GM18517 (cell line): Measurements from ENCODE around the gene RNF208.
"Not testable (repeated sequence)": the region's sequence is repeated elsewhere in the genome, so short reads cannot be mapped to it uniquely, and the experiment has no call there.

Source experiments
- ATAC-seq: cut with Tn5 transposase; IDR thresholded peaks from one replicate; pipeline ENCODE4 v1.9.1; 2021; ENCODE audit warnings: mild to moderate bottlenecking, moderate library complexity; ENCODE audit not compliant: unreplicated experiment

Gene RNF208

DNA sequence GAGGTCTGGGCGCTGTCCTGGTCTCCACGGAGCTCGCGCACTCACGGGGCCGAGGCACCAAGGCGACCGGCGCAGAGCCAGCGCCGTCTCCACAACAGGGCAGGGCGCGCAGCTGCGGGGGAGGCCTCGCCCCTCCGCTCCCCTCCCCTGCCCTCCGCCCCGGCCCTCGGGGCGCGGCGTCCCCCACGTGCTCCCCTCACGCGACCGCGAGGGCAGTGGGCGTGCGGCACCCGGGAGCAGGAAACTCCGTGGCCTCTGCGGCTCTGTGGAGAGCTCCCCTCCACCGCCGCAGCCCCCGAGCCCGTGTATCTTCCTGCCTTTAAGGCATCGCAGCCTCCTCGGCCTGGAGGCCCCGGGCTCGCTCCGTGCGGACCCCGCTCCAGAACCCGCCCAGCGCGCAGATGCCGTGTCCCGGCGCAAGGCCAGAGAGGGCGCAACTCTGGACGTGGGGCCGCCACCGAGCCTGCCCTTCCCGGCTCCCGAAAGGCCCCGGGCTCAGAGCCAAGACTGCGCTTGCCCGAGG is 18.3 kb upstream of the RNF208 start:
- ATAC-seq: peak; percentile 14

GRCh38 chr9:137239541-137240200 is 17.6 kb upstream of the RNF208 start:
- not testable (repeated sequence) for ATAC-seq

DNA sequence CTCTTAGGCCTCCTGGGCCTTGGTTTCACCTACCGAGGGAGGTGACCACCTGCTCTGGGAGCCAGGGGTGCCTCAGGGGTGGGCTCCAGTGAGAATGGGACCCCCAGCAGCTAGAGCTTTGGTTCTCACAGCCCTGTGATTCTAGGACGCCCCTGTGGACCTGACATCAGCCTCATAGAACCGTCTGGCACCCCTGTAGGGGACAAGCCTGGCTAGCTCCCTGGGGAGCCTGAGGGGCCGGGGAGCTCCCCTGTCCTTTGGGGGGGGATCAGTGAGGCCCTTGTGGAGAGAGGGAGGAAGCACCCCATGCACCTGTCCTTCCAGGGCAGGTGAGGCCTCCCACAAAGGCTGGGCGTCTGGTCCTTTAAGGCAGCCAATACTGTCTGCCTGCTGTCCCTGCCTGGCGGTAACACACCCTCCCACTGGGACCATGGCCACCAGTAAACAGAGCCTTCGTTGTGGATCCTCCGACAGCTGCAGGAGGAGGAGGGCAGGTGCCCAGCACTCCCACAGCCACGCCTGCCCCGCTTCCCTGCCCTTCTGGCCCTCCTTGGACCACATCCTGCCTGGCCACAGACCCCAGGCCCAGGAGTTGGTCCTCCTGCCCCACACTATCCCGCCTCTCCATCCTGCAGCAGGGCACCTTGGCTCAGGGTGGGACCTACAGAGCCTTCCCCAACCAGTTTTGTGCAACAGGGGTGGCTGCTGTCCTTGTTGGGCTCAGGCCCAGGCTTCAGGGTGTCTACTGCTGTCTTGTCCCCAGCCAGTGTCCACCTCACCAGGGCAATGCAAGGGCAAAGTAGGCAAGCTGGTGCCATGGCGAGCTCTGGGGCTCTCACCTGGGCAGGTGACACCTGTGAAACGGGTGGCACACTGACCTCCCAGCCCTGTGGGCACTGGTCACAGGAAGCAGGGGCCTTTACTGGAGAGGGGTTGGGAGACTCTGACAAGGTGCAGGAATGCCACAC is 16.0 kb upstream of the RNF208 start:
- no peak for ATAC-seq

DNA sequence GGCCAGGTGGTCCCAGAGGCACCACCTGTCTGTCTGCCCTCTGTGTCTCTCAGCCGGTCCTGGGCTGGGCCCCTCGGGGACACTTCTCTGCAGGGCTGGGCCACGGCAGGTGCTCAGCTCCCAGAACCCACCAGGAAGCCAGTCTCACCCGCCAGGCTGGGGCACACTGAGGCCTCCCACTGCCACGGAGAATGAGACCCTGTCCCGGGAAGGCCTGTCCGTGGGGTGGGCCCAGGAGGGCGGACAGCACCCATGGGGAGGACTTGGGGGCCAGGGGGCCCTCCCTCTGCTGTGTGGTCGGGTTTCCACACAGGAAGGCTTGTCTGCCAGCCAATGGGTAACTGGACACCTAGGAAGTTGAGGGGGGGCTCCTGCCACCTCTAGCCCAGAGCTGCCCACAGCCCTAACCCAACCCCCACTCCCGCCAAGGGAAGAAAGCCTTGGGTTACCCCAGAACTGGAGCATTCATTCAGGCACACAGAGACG is 14.9 kb upstream of the RNF208 start:
- ATAC-seq: no peak

GRCh38 chr9:137236238-137236935 is 14.3 kb upstream of the RNF208 start:
- no peak for ATAC-seq

- no peak for ATAC-seq
Measured at GRCh38 chr9:137235424-137236237, 13.6 kb upstream of the RNF208 start.

GRCh38 chr9:137234758-137235423 is 12.9 kb upstream of the RNF208 start:
- no peak for ATAC-seq

GRCh38 chr9:137234055-137234697 is 12.1 kb upstream of the RNF208 start:
- ATAC-seq: no peak

GRCh38 chr9:137233143-137233980 is 11.3 kb upstream of the RNF208 start:
- ATAC-seq: no peak

- ATAC-seq: no peak
Measured at GRCh38 chr9:137232510-137232909, 10.5 kb upstream of the RNF208 start.

DNA sequence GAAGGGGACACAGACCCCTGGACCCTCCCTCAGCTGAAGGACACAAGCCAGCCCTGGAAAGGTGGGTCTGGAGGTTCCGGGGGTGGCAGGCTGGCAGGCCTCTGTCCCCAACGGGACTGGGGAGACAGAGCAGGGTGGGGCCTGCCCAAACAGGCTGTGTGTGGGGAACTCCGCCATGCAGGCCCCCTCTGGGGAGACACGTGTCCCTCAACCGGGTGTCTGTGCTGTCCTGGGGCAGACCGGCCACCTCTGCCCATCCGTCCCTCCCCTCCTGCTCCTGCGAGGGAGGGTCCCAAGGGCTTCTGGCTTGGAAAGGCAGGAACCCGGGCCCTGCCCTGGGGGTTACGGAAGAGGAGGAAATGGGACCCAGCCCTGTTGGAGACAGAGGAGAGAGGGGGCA is 10.1 kb upstream of the RNF208 start:
- no peak for ATAC-seq

DNA sequence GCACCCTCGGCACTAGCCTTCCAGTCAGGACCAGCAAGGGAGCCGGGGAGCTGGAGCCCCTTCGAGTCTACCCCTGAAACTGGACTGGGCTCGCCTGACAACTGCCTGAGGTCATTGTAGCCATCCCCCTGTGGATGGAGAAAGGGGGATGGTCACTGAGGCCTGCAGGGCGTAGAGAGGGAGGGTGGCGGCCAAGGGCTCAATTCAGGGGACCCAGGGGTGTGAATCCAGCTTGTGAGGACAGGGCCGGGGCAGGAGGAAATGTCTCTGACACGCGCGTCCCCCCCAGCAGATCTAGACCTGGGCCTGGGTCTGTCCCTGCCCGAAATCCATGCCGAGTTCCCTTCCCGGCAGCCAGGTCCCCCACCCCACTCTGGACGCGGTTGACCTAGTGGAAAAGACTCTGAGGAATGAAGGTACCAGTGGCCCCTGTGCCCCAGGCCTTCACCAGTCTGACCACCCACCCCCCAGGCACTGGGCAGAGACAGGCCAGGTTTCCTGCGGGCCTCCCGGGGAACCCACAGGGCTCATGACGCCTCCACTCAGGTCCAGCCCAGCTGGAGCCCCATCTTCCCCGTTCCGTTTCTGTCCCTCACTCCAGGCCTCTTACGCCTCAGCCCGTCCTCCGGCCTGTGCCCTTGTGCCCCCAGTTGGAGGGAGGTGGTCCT is 9.5 kb upstream of the RNF208 start:
- no peak for ATAC-seq

GRCh38 chr9:137230705-137231371 is 8.8 kb upstream of the RNF208 start, which contains the start of gene SLC34A3:
SLC34A3 (plus strand) TSS chr9:137230901; CDS start chr9:137231703, 802 bp downstream.
- ATAC-seq: no peak

- ATAC-seq: no peak
Measured at GRCh38 chr9:137229903-137230704, 8.1 kb upstream of the RNF208 start.

DNA sequence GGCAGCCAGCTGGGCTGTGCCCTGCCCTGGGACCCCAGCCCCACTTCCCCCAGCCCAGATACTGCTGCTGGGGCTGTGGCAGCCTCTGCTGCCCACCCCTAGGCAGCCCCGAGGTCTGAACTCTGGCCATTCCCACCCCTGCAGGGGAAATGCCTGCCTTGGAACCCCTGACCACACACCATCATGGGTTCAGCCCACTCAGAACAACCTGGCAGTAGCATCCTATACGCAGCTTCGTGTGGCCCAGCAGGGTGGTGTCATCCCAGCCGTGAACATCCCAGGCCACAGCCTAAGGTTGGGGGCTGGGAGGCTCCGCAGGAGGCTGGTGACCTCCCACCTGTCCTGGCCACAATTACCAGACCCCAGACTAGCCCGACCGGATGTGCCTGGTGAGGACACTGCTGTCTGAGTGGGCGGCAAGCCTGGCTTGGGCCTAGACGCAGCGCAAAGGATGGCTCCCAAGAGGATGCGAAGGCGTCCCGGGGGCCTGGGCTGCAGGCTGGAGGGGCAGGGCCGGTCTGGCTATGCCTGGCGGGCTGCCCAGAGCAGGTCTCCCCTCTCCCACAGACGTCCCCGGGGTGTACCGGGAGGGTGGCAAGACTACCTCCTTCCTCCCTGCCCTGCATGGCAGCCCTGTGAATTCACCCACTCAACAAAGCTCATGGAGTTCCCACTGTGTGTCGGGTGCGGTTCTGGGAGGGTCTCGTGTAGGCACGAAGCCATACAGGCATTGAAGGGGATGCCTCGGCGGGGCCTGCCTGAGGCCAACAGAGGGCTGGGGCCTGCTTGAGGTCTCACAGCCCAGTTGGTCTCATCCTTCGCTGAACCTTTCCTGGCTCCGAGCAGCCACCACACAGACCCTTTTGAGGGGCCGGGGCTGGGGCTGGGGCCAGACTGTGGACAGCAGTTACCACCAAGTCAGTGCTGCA is 7.2 kb upstream of the RNF208 start:
- no peak for ATAC-seq
